AG08396 (cell line): ENCODE measurements around the gene STRA6.

ENCODE experiments used
- DNase-seq: peaks from one replicate; pipeline ENCODE4 v3.0.0; 2012; ENCODE audit warnings: low spot score, mixed read lengths

The STRA6 gene

DNA sequence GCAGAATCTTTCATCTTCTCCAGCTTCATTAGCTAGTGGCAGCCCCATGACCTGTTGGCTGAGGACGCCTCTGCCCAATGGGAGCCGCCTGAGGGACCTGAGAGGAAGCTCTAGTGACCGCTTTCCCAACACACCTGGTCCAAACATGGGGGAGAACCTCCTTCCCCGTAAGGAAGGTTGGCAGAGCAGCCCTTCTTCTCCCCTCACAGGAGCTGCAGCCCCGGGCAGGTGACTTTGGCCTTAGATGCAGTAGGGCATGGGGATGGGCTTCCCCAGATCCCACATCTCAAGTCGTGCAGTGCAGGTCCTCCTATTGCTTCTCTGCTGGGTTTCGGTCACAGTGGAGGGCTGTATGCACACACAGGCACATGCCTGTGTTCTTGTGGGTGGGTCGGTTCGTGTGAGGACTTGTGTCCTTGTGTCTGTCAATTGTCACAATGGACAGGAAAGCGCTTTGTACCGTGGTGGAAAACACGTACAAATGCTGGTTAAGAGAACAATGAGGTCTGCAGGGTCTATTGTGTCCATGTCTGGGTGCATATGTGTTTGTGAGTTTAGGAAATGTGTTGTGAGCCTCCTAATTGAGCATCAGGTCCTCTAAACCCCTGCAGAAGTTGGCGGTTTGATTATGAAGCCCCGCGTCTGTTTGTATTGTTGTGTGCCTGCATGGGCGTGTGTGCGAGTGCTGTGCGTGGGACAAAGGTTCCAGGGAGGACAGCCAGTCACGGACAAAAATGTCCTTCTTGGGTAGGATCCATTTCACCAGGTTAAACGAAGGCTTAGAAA, 70.8 kb downstream of the STRA6 start:
- no peak for DNase-seq

DNA sequence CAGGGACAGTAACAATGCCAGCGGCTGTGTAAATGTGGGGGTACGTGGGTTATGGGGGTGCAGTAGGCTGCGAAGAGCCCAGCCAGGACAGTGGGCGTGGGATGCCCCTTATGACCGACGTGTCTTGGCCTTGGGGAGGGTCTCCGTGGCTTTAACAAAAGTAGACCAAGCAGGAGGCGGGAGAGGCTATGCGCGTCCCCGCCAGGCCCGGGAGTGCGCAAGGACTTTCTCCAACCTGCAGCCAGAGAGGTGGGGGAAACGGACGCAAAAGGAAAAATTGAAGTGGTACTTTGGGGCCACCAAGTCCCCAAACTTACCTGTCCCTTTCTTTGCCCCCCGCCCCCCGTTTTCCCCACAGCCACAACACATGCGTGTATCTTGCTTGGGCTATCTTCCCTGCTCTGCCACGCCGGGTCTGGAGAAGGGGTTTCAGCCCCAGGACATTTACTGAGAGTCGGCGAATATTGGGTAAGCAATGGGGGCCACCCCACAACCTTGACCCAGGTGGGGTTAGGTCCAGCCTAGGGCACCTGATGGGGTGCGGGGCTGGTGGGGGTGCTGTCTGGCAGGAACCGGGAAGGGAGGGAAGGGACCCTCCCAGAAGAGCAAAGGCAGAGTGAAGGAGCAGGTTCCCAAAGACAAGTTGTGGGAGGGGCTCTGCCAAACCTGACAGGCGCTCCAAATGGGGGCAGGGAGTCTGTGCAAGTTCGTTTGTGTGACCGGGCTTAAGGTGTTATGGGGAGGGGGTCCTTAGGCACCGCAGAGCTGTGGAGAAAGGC, 71.5 kb downstream of the STRA6 start:
- no peak for DNase-seq

DNA sequence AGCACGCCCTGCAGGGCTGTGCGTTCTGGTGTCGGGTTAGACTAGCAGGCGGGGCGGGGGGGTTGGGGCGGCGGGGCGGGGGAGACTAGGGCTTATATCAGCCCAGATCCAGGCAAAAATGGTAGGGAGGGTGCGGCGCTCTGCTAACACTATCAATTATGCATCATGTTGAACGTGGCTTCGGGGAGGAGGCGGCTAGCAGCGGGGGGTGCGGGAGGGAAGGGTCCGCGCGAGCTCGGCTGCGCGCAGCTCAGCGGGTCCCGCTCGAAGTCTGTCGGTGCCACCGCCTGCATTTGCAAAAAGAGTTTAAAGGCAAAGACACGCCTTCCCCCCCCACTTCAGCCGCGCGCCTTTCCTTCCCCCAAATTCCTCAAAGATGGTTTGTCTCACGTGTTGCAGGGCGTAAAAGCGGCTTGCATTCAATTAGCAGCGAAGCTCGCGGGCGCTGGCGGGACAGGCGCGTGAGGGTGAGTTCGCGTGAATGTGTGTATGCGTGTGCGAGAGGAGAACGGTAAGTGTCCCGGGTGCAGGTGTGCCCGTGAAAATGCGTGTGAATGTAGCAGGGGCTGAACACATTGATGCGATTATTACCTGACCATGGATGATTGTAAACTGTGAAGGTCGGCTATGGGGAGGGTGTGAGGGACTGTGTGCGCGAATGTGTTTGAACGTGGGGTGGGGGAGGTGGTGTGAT, 72.3 kb downstream of the STRA6 start, which contains the start of gene ISLR2:
ISLR2 (plus strand) TSS at position 432 of the 694 bp plus-strand sequence. CDS start 2,169 bp downstream, outside the sequence.
- no peak for DNase-seq

DNA sequence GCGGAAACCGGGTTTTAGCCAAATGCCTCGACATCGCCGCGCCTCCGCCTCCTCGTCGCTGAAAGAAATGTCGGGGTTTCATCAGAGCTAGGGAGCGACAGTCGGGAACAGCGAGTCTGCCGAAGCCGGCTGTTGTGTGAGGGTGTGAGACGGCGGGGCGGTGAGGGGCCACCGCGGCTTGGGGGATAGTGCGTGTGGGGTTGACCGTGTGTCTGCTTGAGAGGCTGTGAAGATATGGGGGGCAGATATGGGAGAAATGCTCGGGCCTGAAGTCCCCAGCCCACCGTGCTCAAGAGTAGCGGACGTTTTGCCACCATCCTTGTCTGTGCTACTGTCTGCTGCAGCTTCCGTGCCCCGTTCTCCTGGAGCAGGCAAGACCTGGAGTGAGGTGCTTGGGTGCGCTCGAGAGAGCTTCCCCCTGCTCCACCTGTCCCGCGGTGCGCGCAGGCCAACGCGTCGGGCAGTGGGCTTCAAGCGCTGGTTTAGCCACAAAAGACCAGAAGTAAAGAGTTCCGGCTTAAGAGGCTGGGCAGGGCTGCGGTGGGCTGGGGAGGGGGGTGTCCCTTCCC, 72.9 kb downstream of the STRA6 start:
- DNase-seq: no peak
